NCI-H2227 (cell line): ENCODE data around the gene MRPL50.
A peak's percentile ranks its signal among the peaks of the same experiment; 100 is the strongest.
"Not testable (repeated sequence)": the region's sequence is repeated elsewhere in the genome, so short reads cannot be mapped to it uniquely, and the experiment has no call there.

Experiments
- DNase-seq: peaks from one replicate; lab custom pipeline; 2025; ENCODE audit not compliant: unreplicated experiment; lab: John Stamatoyannopoulos, UW

MRPL50 gene

DNA sequence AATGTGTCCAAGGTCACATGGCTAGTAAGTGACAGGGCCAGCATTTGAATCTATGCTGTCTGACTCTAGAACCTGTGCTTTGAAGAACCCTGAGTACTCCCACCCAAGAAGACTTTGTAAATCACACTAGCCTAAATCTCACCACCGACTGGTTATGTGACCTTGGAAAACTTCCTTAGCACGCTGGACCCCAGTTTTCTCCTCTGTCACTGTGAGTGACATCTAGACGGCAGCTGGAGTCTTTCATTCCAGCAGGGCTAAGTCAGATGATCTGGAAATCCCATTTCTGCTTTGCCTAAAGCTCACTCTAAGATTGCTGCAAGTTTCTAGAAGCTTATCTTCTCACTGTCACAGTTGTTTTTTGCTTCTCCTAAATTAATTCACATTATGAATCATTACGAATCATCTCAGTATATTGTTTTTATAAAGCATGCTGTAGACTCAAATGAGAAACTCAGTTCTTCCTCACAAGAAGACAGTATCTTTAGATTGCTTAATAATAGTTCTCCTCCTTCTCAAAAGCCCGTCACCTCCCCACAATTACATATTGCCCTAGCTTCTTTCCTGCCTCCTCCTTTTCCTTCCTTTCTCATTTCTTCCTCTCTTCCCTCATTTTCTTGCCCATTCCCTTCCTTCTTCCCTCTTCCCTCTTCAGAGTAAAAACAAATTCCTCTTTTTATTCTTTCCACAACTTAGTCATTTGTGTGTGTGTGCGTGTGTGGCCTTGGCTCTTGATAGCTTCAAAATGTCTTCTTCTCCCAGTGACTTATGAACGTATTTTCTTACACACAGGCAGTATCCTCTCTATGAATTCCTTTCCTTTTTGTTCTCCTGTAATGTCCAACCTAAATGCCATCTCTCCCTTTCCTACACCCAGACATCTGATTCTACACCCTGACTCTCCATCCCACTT, 20.4 kb upstream of the MRPL50 start:
- DNase-seq: no peak

DNA sequence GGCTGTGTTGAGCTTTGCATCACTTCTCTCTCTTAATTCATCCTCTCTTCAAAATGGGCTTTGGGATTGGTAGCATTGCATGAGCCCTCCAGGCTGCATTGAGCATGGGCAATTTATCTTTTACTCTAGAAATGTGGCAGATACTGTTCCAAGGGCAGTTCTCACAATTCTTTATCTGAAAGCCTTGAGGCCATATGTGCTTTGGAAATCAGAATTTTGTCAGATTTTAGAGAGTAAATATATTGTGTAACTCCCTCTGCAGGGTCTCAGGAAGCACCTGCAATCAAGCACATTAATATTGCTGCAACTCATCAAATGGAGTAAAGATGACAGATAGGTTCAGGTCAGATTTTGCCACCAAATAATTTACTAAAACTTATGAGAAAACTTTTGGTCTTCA, 19.6 kb upstream of the MRPL50 start:
- DNase-seq: no peak

DNA sequence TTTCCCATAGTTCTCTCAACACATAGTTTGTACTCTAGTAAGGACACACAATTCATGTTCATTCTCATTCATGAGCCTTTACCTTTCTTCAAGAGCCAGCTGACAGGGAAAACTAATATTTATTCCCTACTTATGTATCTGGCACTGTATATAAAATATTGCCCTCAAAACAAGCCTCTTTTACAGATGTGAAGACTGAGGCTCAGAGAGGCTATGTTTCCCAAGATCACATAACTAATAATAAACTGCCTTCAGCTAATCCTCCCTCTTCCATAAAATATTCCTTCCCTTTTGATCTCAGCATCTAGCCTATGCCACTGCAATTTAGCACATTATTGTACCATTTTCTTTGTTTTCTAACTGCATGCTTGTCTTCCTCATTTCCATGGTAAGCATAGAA, 19.0 kb upstream of the MRPL50 start:
- no peak for DNase-seq

GRCh38 chr9:101415578-101415977, 17.2 kb upstream of the MRPL50 start:
- no peak for DNase-seq

- no peak for DNase-seq
These were observed 16.4 kb upstream of the MRPL50 start for GRCh38 chr9:101414839-101415238.

DNA sequence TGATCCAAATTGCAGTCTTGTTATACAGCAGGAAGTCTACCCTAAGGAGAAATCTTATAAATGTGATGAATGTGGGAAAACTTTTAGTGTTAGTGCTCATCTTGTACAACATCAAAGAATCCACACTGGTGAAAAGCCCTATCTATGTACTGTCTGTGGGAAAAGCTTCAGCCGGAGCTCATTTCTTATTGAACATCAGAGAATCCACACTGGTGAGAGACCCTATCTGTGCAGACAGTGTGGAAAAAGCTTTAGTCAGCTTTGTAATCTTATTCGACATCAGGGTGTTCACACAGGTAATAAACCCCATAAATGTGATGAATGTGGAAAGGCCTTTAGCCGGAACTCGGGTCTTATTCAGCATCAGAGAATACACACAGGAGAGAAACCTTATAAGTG, 10.7 kb upstream of the MRPL50 start:
- no peak for DNase-seq

- no peak for DNase-seq
These were observed 10.1 kb upstream of the MRPL50 start for GRCh38 chr9:101408374-101409078.

- DNase-seq: no peak
These were observed 5.3 kb upstream of the MRPL50 start for GRCh38 chr9:101403516-101404285.

- no peak for DNase-seq
These were observed 1.7 kb upstream of the MRPL50 start for GRCh38 chr9:101400120-101400519.

GRCh38 chr9:101399643-101399970, 1.2 kb upstream of the MRPL50 start:
- no peak for DNase-seq

DNA sequence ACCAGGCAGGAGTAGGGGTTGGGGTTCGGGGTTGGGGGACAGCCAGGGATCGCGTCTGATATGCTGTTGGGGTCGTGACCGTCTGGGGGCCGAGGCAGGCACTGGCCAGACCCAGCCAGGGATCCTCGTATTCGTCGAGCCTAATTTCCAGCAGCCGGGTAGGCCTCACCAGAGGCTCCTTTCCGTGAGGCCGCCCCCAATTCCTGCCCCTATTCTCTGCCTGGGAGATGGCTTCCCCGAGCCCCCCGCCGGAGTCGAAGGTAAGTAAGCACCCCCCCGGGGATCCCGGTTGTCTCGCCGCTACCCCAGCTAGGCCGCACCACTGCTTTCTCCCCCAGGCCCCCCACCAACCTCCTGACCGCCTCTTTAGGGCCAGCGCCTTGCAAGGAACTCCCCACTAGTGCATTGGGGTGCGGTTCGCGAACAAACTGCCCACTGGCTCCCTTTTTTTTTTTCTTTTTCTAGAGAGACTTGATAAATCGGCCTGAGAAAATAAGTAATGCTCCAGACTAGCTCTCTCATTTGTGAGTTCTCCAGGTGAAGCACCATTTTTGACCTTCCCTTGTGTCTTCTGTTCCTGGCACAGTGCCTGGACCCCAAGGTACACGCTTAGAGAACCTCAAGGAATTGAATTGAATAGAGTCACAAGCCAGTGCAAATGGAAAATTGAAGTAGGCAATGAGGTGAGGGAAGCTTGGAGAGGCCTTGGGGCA, 668 bp upstream of the MRPL50 start:
- DNase-seq: no peak

DNA sequence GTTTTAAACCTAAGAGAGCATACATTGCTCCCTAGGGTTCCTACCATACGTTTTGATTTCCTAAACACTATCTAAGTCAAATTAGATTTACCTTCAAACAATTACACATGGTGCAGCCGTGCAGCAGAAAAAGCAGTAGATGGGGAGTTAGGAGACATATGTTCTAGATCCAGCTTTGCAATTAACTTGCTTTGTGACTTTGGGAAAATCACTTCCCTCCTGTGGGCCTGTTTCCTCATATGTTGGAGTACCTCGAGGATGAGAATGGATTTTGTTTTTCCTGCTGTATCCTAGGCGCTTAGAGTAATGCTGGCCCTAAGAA, 711 bp downstream of the MRPL50 start:
- DNase-seq: no peak

DNA sequence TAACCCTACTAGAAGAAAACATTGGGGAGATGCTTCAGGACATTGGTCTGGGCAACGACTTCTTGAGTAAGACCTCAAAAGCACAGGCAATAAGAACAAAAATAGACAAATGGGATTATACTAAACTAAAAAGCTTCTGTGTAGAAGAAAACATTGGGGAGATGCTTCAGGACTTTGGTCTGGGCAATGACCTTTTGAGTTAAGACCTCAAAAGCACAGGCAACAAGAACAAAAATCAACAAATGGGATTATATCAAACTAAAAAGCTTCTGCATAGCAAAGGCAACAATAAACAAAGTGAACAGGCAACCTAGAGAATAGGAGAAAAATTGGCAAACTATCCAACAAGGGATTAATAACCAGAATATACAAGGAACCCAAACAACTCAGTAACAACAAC, 3.7 kb downstream of the MRPL50 start:
- no peak for DNase-seq

DNA sequence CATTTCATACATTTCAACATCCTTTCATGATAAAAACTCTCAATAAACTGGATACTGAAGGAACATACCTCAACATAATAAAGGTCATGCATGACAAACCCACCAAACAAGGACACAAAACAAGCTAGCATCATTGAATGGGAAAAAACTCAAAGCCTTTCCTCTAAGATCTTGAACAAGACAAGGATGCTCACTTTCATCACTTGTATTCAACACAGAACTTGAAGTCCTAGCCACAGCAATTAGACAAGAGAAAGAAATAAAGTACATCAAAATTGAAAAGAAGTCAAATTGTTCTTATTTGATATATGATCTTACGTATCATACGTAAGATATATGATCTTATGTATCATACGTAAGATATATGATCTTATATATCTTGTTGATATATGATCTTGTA, 5.3 kb downstream of the MRPL50 start:
- no peak for DNase-seq

- DNase-seq: peak; percentile 4
These were observed 9.9 kb downstream of the MRPL50 start for GRCh38 chr9:101388507-101388993.

DNA sequence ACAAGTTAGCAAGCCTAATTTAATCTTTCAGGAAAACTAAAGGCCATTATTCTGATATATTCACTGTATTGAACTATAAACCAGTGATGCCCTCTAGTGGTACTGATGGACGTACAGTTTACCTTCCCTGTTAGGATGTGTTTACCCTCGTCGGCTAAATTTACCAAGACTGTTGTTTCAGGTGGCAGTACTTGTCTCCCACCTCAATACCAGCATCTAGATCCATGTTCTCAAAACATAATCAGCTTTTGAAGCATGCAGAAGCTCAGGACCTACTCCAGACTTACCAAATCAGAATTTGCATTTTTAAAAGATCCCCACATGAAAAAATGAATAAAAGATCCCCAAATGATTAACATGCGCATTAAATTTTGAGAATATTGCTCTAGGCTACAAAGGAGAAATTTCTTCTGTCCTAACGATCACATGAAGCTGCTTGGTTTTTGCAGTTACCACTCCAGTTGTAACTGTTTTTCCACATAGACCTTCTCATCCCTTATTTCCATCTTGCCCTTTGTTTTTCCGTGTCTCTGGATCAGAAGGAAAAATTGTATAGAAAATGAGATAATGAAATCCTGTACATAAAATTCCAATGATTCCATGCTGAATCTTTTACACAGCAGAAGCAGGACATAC, 10.4 kb downstream of the MRPL50 start:
- DNase-seq: peak; percentile 23

DNA sequence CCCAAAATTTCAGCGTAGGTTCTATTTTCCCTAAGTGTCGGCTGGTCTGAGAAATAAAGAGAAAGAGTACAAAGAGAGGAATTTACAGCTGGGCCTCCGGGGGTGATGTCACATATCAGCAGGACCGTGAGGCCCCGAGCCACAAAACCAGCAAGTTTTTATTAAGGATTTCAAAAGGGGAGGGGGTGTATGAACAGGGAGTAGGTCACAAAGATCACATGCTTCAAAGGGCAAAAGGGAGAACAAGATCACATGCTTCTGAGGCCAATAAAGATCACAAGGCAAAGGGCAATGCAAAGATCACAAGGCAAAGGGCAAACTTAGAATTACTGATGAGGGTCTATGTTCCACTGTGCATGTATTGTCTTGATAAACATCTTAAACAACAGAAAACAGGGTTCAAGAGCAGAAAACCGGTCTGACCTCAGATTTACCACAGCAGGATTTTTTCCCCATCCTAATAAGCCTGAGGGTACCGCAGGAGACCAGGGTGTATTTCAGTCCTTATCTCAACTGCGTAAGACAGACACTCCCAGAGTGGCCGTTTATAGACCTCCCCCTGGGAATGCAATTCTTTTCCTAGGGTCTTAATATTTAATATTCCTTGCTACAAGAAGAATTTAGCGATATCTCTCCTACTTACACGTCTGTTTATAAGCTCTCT, 13.4 kb downstream of the MRPL50 start, which contains the start of gene BAAT:
Gene BAAT (minus strand): TSS at position 134 of the 664 bp plus-strand sequence. CDS start 13,602 bp downstream, outside the sequence.
- DNase-seq: not testable (repeated sequence)

GRCh38 chr9:101383361-101383760, 15.1 kb downstream of the MRPL50 start:
- DNase-seq: no peak

DNA sequence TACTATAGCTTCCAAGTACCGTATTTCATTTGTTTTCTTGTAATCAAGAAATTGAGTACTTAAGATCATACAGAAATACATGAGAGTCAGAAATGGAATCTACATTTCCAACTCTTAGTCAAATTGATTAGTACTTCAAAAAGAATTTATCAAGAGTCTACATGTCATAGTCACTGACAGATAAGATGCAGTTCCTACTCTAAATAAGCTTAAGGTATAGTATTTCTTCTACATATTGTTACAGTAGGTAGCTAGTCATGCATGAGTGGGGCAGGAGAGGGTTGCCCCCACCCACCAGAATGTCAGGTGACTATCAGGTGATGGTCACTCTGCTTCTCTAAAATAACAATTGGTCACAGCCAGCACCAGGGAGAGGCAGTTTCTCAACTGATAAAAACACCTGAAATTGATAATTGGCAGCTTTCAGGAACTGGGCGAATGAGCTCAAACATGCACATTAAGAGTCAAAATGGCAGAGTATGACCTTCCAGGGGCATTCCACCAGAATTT, 16.5 kb downstream of the MRPL50 start:
- DNase-seq: no peak

DNA sequence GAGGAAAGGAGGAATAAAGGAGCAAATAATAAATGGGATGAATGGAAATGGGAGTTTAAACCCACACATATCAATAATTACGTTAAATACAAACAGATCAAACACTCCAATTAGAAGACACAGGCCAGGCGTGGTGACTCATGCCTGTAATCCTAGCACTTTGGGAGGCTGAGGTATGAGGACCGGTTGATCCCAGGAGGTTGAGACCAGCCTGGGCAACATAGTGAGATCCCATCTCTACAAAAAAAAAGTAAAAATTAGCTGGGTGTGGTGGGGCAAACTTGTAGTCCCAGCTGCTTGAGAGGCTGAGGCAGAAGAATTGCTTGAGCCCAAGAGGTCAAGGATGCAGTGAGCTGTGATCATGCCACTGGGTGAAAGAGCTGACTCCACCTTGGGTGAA, 17.3 kb downstream of the MRPL50 start:
- DNase-seq: no peak
